GM10266 (cell line): ENCODE data around the gene PICK1.

Experiments
- DNase-seq: peaks from one replicate; pipeline ENCODE4 v3.0.0; 2012; ENCODE audit errors: extremely low spot score
- CTCF ChIP-seq: IDR thresholded peaks from 2 replicates; pipeline ENCODE4 v1.5.1; 2012; ENCODE audit warnings: mild to moderate bottlenecking, low read depth; ENCODE audit not compliant: control insufficient read depth, insufficient read depth; ENCODE audit errors: missing control alignments

Gene PICK1

GRCh38 chr22:38027487-38027886 lies 29.7 kb upstream of the PICK1 start:
- TF ChIP-seq CTCF: no peak
- DNase-seq: no peak

- TF ChIP-seq CTCF: no peak
- no peak for DNase-seq
Measured at GRCh38 chr22:38028344-38029130, 28.7 kb upstream of the PICK1 start.

GRCh38 chr22:38029370-38029769 lies 27.8 kb upstream of the PICK1 start:
- no peak for TF ChIP-seq CTCF
- no peak for DNase-seq

- no peak for TF ChIP-seq CTCF
- DNase-seq: no peak
Measured at GRCh38 chr22:38029901-38030300, 27.3 kb upstream of the PICK1 start.

- DNase-seq: no peak
- no peak for TF ChIP-seq CTCF
Measured at GRCh38 chr22:38030311-38031133, 26.7 kb upstream of the PICK1 start.

- no peak for TF ChIP-seq CTCF
- no peak for DNase-seq
Measured at GRCh38 chr22:38031491-38031890, 25.7 kb upstream of the PICK1 start.
